Measurements from ENCODE around the gene NFIB. TPM values are rescaled to one million over a fixed set of nuclear protein-coding genes. Genes with fewer than 3 reads are reported as not detected.

The NFIB gene
- total and polyA plus RNA-seq, 2 experiments from 2014 or later: 15.2 to 27.3 TPM

DNA sequence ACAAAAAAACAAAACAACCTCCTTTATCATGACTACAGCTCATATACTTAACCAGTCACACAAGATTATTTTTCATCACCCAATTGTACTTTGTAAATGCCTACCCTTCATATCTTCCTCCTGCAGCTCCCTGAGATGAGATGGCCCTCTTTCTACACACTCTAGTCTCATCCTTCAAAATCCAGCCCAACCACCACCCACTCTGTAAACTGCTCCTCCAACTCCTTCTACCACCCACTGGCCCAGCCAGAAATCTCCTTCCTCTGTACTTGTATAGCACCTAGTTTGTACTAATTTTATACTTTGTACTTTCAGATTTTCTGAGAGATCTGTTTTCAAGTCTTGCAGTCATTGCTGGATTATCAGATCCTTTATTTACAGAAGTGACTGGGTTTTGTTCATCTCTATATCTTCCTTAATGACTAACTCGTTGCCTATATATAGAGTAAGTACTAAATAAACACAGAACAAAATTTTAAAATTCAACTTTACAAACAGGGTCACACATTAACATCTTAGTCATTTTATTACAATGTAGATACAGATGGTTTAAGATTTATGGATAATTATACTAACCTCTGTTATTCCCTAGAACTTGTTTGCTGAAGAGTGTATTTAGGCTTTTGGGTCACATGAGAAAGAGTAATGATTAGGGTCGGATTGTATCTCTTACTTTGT is 155.7 kb downstream of the NFIB start:
- Histone ChIP-seq H2AFZ (no peak overlapping the region), H3K9me3 (ENCODE audit: low read depth) (no peaks in the 10 kb centered on the region), H3K27ac (no peak overlapping the region), H3K4me1 (ENCODE audit: insufficient read depth) (no peaks in the 10 kb centered on the region), H3K27me3 (no peaks in the 10 kb centered on the region), H3K4me3 (no peak overlapping the region), H3K36me3 (replicated peaks; ENCODE audit: insufficient read depth, low read depth) (no peaks in the 10 kb centered on the region), H4K20me1 (ENCODE audit: insufficient read depth, poor library complexity, severe bottlenecking) (no peaks in the 10 kb centered on the region), H3K4me2 (no peak overlapping the region), H3K79me2 (peaks cover 8% of the 10 kb centered on the region), H3K9me2 (replicated peaks; ENCODE audit: insufficient read depth) (no peaks in the 10 kb centered on the region)
- 80% methylated on average over 2 of the region's 2 CpGs for WGBS (ENCODE audit: low lambda C conversion rate, missing lambda C conversion rate)
- TF ChIP-seq, protein P1, sequence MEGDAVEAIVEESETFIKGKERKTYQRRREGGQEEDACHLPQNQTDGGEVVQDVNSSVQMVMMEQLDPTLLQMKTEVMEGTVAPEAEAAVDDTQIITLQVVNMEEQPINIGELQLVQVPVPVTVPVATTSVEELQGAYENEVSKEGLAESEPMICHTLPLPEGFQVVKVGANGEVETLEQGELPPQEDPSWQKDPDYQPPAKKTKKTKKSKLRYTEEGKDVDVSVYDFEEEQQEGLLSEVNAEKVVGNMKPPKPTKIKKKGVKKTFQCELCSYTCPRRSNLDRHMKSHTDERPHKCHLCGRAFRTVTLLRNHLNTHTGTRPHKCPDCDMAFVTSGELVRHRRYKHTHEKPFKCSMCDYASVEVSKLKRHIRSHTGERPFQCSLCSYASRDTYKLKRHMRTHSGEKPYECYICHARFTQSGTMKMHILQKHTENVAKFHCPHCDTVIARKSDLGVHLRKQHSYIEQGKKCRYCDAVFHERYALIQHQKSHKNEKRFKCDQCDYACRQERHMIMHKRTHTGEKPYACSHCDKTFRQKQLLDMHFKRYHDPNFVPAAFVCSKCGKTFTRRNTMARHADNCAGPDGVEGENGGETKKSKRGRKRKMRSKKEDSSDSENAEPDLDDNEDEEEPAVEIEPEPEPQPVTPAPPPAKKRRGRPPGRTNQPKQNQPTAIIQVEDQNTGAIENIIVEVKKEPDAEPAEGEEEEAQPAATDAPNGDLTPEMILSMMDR (IDR thresholded peaks at IDR 0.05; ENCODE audit: poor library complexity): no peak
- TF ChIP-seq EZH2phosphoT487 (IDR thresholded peaks at IDR 0.05; ENCODE audit: low read depth, severe bottlenecking, unreplicated experiment): no peak
- no peak for TF ChIP-seq EZH2 (IDR thresholded peaks at IDR 0.05; ENCODE audit: borderline replicate concordance)
- no peak for DNase-seq (ENCODE audit: low spot score)

DNA sequence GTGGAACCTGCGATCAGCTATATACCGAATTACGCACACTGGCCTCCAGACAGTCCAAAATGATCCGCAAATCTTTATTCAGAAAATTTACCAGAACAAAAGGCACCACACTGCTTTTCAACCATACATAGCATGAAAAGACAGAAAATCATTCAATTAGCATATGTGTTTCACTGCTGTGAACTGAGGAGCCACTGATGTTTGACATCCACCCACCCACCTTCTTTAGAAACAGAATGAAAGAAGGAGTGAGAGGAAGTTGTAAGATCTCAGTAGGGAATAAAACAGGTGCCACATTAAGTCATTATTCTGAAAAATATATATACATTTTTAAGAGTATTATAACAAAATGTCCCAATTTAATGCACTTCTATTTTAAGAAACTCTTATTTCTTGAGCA is 156.8 kb downstream of the NFIB start:
- peaks cover 5% of the 10 kb centered on the region for H3K79me2 ChIP-seq
- H3K36me3 ChIP-seq (replicated peaks; ENCODE audit: insufficient read depth, low read depth): no peaks in the 10 kb centered on the region
- no peaks in the 10 kb centered on the region for H3K9me3 ChIP-seq (ENCODE audit: low read depth)
- no peak overlapping the region for H2AFZ ChIP-seq
- no peak overlapping the region for H3K4me2 ChIP-seq
- H3K9me2 ChIP-seq (replicated peaks; ENCODE audit: insufficient read depth): no peaks in the 10 kb centered on the region
- no peaks in the 10 kb centered on the region for H3K4me1 ChIP-seq (ENCODE audit: insufficient read depth)
- DNase-seq (ENCODE audit: low spot score): no peak
- no peak overlapping the region for H3K27ac ChIP-seq
- TF ChIP-seq, protein P1 (IDR thresholded peaks at IDR 0.05; ENCODE audit: poor library complexity): no peak
- TF ChIP-seq EZH2phosphoT487 (IDR thresholded peaks at IDR 0.05; ENCODE audit: low read depth, severe bottlenecking, unreplicated experiment) (no peak), EZH2 (IDR thresholded peaks at IDR 0.05; ENCODE audit: borderline replicate concordance) (no peak)
- 95% methylated on average over 4 of the region's 4 CpGs for WGBS (ENCODE audit: low lambda C conversion rate, missing lambda C conversion rate)
- H4K20me1 ChIP-seq (ENCODE audit: insufficient read depth, poor library complexity, severe bottlenecking): no peaks in the 10 kb centered on the region
- no peaks in the 10 kb centered on the region for H3K27me3 ChIP-seq
- H3K4me3 ChIP-seq: no peak overlapping the region

DNA sequence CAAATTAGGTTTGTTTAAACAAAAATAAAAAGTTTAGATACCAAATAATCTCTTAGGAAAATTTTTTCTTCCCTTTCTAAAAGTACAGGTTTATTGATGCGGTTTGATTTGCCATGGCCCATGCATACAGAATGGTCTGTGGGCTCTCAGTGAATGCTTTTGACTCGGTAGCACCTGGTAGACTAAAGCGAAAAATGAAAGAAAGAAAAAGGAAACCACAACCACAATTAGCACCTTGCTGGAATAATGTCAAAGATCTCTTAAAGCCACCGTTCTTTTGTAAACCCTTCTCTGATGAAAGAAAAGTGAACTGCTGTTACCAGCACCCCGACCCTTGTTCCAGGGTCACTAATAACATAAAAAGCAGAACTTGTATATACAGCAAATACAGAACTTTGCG is 157.9 kb downstream of the NFIB start:
- H4K20me1 ChIP-seq (ENCODE audit: insufficient read depth, poor library complexity, severe bottlenecking): no peaks in the 10 kb centered on the region
- H3K4me1 ChIP-seq (ENCODE audit: insufficient read depth): no peaks in the 10 kb centered on the region
- no peaks in the 10 kb centered on the region for H3K9me2 ChIP-seq (replicated peaks; ENCODE audit: insufficient read depth)
- no peak overlapping the region for H3K4me2 ChIP-seq
- H3K36me3 ChIP-seq (replicated peaks; ENCODE audit: insufficient read depth, low read depth): no peaks in the 10 kb centered on the region
- no peaks in the 10 kb centered on the region for H3K27me3 ChIP-seq
- H3K4me3 ChIP-seq: no peak overlapping the region
- H3K27ac ChIP-seq: no peak overlapping the region
- H3K79me2 ChIP-seq: peaks cover 5% of the 10 kb centered on the region
- H3K9me3 ChIP-seq (ENCODE audit: low read depth): no peaks in the 10 kb centered on the region
- WGBS (ENCODE audit: low lambda C conversion rate, missing lambda C conversion rate): 83% methylated on average over 6 of the region's 6 CpGs
- TF ChIP-seq EZH2phosphoT487 (IDR thresholded peaks at IDR 0.05; ENCODE audit: low read depth, severe bottlenecking, unreplicated experiment) (no peak), EZH2 (IDR thresholded peaks at IDR 0.05; ENCODE audit: borderline replicate concordance) (no peak)
- TF ChIP-seq, protein P1 (IDR thresholded peaks at IDR 0.05; ENCODE audit: poor library complexity): no peak
- no peak overlapping the region for H2AFZ ChIP-seq
- DNase-seq (ENCODE audit: low spot score): no peak

All from hepatocyte (in vitro differentiated cells).